ENCODE results near the gene NDUFAF8. TPM values are rescaled to one million over a fixed set of nuclear protein-coding genes. Genes with fewer than 3 reads are reported as not detected.
A peak's percentile ranks its signal among the peaks of the same experiment; 100 is the strongest.

The NDUFAF8 gene
- 10 to 100 TPM; 41.6 to 53.7 TPM for total RNA-seq

GRCh38 chr17:81238815-81239713, at the start of gene NDUFAF8, which contains the start of gene TEPSIN:
NDUFAF8 (plus strand) TSS chr17:81239318; CDS start chr17:81239364, 46 bp downstream.
TEPSIN (minus strand) TSS chr17:81239055; CDS start chr17:81239033, 22 bp downstream.
- H3K27ac Mint-ChIP-seq, result peak within 1 kb of the TSS; percentile 88
- H3K36me3 Mint-ChIP-seq, result peaks cover 4% of the 10 kb centered on the region
- no peaks in the 10 kb centered on the region for H3K27me3 Mint-ChIP-seq
- peaks cover 35% of the 10 kb centered on the region for H3K4me1 Mint-ChIP-seq
- DNase-seq, result peak; percentile 98
- H3K9me3 Mint-ChIP-seq (ENCODE audit: low read depth), result no peaks in the 10 kb centered on the region
- CTCF ChIA-PET, result interaction anchor here (1.0 to 1.7 kb wide), 10 partner anchors 10 to 812 kb away, joined by 3 to 8 read pairs (median 5); partner anchors contain the start of gene CEP131
- peak within 1 kb of the TSS; percentile 88 for H3K4me3 Mint-ChIP-seq
- peak; percentile 98 for ATAC-seq

- Mint-ChIP-seq H3K27me3 (no peaks in the 10 kb centered on the region), H3K9me3 (ENCODE audit: low read depth) (no peaks in the 10 kb centered on the region), H3K4me3 (no peak overlapping the region), H3K4me1 (no peaks in the 10 kb centered on the region), H3K36me3 (no peaks in the 10 kb centered on the region), H3K27ac (no peak overlapping the region)
- no peak for ATAC-seq
- CTCF ChIA-PET, result no interaction called here
- no peak for DNase-seq
Measured at GRCh38 chr17:81189670-81190530, 49.2 kb upstream of the NDUFAF8 start.

- Mint-ChIP-seq H3K36me3 (no peaks in the 10 kb centered on the region), H3K27ac (no peak overlapping the region), H3K4me1 (no peaks in the 10 kb centered on the region), H3K27me3 (no peaks in the 10 kb centered on the region), H3K9me3 (ENCODE audit: low read depth) (no peaks in the 10 kb centered on the region), H3K4me3 (no peak overlapping the region)
- ATAC-seq (no peak), DNase-seq (no peak)
- CTCF ChIA-PET, result no interaction called here
Measured at GRCh38 chr17:81190591-81190990, 48.5 kb upstream of the NDUFAF8 start.

- CTCF ChIA-PET, result no interaction called here
- Mint-ChIP-seq H3K4me3 (no peak overlapping the region), H3K36me3 (no peaks in the 10 kb centered on the region), H3K4me1 (no peaks in the 10 kb centered on the region), H3K9me3 (ENCODE audit: low read depth) (no peaks in the 10 kb centered on the region), H3K27ac (no peak overlapping the region), H3K27me3 (no peaks in the 10 kb centered on the region)
- ATAC-seq (no peak), DNase-seq (no peak)
Measured at GRCh38 chr17:81191116-81191515, 48.0 kb upstream of the NDUFAF8 start.

DNA sequence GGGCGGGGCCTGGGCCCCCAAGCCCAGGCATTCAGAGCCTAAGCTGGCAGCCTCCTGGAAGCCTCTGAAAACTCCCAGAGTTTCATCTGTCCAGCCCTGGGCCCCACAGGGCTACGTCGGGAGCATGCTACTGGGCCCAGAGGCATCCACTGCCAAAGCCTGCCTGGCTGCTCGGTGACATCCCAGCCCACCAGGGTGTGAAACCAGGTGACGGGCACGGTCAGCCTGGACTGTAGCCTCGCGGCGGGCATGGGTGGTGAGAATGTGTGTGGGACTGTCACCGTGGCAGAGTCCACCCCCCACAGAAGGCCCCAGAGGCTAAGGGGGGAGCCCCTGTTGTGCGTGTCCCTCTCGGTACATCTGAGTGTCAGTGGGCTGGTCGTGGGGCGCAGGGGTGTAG, 47.5 kb upstream of the NDUFAF8 start:
- H3K27ac Mint-ChIP-seq, result no peak overlapping the region
- H3K27me3 Mint-ChIP-seq, result no peaks in the 10 kb centered on the region
- DNase-seq (no peak), ATAC-seq (no peak)
- no peak overlapping the region for H3K4me3 Mint-ChIP-seq
- CTCF ChIA-PET, result no interaction called here
- H3K36me3 Mint-ChIP-seq, result no peaks in the 10 kb centered on the region
- H3K4me1 Mint-ChIP-seq, result no peaks in the 10 kb centered on the region
- H3K9me3 Mint-ChIP-seq (ENCODE audit: low read depth), result no peaks in the 10 kb centered on the region

DNA sequence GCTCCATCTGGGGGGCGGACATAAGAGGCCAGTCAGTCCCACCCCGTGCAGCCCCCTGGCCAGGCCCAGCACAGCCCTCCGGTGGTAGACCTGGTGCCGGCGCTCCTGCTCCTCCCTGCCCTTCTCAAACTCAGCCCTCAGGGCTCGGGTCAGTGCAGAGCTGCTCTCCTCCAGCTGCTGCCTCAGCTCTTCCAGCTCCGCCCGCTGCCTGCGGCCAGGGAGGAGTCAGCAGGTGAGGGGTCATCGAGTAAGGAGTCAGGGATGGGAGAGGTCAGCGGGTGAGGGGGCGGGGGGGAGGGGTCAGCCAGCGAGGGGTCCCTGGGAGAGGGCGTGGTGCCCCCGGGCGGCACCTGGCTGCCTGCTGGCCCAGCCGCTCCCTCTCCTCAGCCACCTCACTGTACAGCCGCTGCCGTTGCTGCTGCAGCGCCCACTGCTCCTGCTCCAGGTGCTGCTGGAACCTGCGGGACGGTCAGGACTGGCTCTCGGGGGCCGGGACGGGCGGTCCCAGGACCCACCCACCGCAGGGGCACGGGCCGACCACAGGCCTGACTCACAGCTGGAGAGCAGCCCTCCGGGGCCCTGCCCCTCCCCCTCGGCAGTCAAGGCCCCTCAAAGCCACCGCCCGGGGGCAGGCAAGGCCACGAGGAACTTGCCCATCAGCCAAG, 46.6 kb upstream of the NDUFAF8 start:
- no peaks in the 10 kb centered on the region for H3K9me3 Mint-ChIP-seq (ENCODE audit: low read depth)
- CTCF ChIA-PET, result no interaction called here
- no peaks in the 10 kb centered on the region for H3K4me1 Mint-ChIP-seq
- DNase-seq (no peak), ATAC-seq (no peak)
- H3K4me3 Mint-ChIP-seq, result no peak overlapping the region
- no peak overlapping the region for H3K27ac Mint-ChIP-seq
- no peaks in the 10 kb centered on the region for H3K27me3 Mint-ChIP-seq
- no peaks in the 10 kb centered on the region for H3K36me3 Mint-ChIP-seq

- ATAC-seq, result no peak
- H3K27me3 Mint-ChIP-seq, result no peaks in the 10 kb centered on the region
- no peaks in the 10 kb centered on the region for H3K4me1 Mint-ChIP-seq
- H3K27ac Mint-ChIP-seq, result no peak overlapping the region
- H3K36me3 Mint-ChIP-seq, result no peaks in the 10 kb centered on the region
- CTCF ChIA-PET, result no interaction called here
- no peaks in the 10 kb centered on the region for H3K9me3 Mint-ChIP-seq (ENCODE audit: low read depth)
- no peak for DNase-seq
- H3K4me3 Mint-ChIP-seq, result no peak overlapping the region
Measured at GRCh38 chr17:81193051-81193410, 46.1 kb upstream of the NDUFAF8 start.

GRCh38 chr17:81193470-81194224, 45.5 kb upstream of the NDUFAF8 start:
- CTCF ChIA-PET, result no interaction called here

DNA sequence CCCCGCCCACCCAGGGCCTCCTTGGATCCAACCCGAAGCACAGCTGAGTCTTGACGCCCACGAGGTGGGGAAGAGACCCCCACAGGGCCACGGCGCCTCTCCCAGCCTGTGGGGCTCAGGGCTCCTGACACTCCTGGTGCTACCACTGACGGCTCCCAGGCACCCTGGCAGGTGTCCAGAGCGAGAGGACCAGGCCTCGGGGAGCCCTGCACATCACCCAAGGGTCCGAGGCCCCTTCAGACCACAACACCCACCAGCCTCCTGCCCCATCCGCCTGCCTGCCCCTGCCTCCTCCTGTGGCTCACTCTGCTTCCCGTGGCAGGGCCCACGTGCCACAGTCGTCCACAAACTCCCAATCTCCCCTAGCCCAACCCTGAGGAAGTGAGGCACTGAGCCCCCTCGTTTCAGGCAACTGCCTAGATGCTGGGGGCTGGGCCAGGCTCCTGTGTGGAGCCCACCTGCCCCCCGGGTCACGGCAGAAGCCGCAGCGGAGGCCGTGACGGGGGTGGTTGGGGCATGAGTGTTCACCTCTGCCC, 44.8 kb upstream of the NDUFAF8 start:
- CTCF ChIA-PET, result no interaction called here
- Mint-ChIP-seq H3K27me3 (no peaks in the 10 kb centered on the region), H3K4me3 (no peak overlapping the region), H3K4me1 (no peaks in the 10 kb centered on the region), H3K9me3 (ENCODE audit: low read depth) (no peaks in the 10 kb centered on the region), H3K36me3 (no peaks in the 10 kb centered on the region), H3K27ac (no peak overlapping the region)
- no peak for DNase-seq
- ATAC-seq, result no peak

More at GRCh38 chr17:81193470-81194224, 45.5 kb upstream of the NDUFAF8 start:
- Mint-ChIP-seq H3K4me3 (no peak overlapping the region), H3K27me3 (no peaks in the 10 kb centered on the region), H3K36me3 (no peaks in the 10 kb centered on the region), H3K9me3 (ENCODE audit: low read depth) (no peaks in the 10 kb centered on the region), H3K27ac (no peak overlapping the region), H3K4me1 (no peaks in the 10 kb centered on the region)
- no peak for DNase-seq
- ATAC-seq, result no peak

DNA sequence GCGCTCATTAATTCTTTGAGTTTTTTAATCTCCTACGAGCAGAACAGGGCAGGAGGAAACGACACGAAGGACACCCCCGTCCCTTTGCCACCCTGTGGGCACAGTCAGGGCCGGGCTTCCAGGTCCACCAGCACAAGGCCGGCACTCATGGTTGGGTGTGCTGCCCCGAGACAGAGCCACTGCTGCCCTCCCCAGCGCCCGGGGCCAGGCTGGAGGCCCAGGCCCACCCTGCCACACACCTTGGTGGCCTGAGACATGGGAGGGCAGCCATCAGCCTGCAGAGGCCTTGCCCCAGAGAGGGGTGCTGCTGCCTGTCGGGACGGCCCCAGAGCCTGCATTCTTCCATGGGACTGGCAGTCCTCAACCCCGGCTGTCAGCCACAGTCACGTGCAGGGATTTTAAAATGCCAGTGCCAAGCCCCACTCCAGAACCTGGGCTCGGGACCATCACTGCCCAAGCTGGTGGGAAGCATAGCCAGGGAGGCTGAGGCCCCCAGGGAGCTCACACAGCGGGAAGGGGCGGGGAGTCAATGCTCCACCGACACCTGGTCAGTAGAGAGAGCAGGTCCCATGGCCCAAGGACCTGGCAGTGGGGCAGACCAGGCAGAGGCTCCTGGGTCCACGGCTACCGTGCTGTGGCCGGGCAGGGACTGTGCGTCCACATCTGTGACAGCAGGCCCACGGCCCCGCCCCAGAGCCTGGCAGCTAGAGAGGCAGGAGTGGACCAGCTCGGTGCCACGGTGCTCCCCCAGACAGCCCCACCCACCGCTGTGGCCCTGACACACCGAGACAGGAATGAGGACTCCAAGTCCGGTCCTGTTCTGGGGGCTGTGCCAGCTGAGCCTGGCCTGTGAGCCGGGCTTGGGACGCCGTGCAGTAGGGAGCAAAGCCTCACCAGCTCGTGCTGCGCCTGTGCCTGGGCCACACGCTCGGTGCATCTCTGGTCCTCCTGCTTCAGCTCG, 43.9 kb upstream of the NDUFAF8 start:
- no peak overlapping the region for H3K4me3 Mint-ChIP-seq
- DNase-seq, result no peak
- H3K4me1 Mint-ChIP-seq, result no peaks in the 10 kb centered on the region
- ATAC-seq, result no peak
- no peaks in the 10 kb centered on the region for H3K27me3 Mint-ChIP-seq
- CTCF ChIA-PET, result no interaction called here
- H3K9me3 Mint-ChIP-seq (ENCODE audit: low read depth), result no peaks in the 10 kb centered on the region
- no peak overlapping the region for H3K27ac Mint-ChIP-seq
- no peaks in the 10 kb centered on the region for H3K36me3 Mint-ChIP-seq

GRCh38 chr17:81195941-81196495, 43.1 kb upstream of the NDUFAF8 start:
- CTCF ChIA-PET, result no interaction called here
- Mint-ChIP-seq H3K27me3 (no peaks in the 10 kb centered on the region), H3K27ac (no peak overlapping the region), H3K9me3 (ENCODE audit: low read depth) (no peaks in the 10 kb centered on the region), H3K4me1 (no peaks in the 10 kb centered on the region), H3K36me3 (no peaks in the 10 kb centered on the region), H3K4me3 (no peak overlapping the region)
- DNase-seq (no peak), ATAC-seq (no peak)

Data from activated CD8-positive, alpha-beta memory T cell treated with anti-CD3 and anti-CD28 coated beads, Interleukin-2, amount 10 ng/mL, durations not matched to agents 7 days and 5 days (primary cell).